ENCODE data around the gene HSF5.

The HSF5 gene

GRCh38 chr17:58436805-58437239, 51.4 kb downstream of the HSF5 start:
- H4K20me1 ChIP-seq (ENCODE audit: insufficient read depth, low read length): no peaks in the 10 kb centered on the region; the same call in 1 of the 2 replicates
- no peak for DNase-seq

GRCh38 chr17:58436245-58436644, 52.0 kb downstream of the HSF5 start:
- Histone ChIP-seq H3K36me3 (ENCODE audit: insufficient read depth, low read length) (no peaks in the 10 kb centered on the region), H3K79me2 (ENCODE audit: insufficient read depth, low read length) (no peaks in the 10 kb centered on the region), H3K4me1 (ENCODE audit: insufficient read depth, low read length) (no peaks in the 10 kb centered on the region), H3K9ac (ENCODE audit: low read depth, low read length) (no peak overlapping the region), H2AFZ (ENCODE audit: low read depth, low read length) (no peak overlapping the region), H3K4me3 (ENCODE audit: low read depth in 1 of 2, low read length in 2 of 2) (no peak overlapping the region), H3K9me3 (ENCODE audit: insufficient read depth, low read length, severe bottlenecking) (no peaks in the 10 kb centered on the region), H3K4me2 (ENCODE audit: insufficient read depth, low read length) (no peak overlapping the region), H3K27me3 (ENCODE audit: insufficient read depth, low read length, poor library complexity) (peaks cover 35% of the 10 kb centered on the region), H3K27ac (ENCODE audit: low read length) (no peak overlapping the region), H4K20me1 (ENCODE audit: insufficient read depth, low read length) (no peaks in the 10 kb centered on the region; the same call in 1 of the 2 replicates)
- TF ChIP-seq EZH2 (IDR thresholded peaks at IDR 0.05; ENCODE audit: borderline replicate concordance, low read depth, low read length, severe bottlenecking): no peak
- no peak for TF ChIP-seq CTCF (IDR thresholded peaks at IDR 0.05; ENCODE audit: borderline replicate concordance, extremely low read depth, low read length, poor library complexity, severe bottlenecking)
- no peak for DNase-seq
- no peak for ATAC-seq (ENCODE audit: insufficient read depth, low read depth)

More at GRCh38 chr17:58436805-58437239, 51.4 kb downstream of the HSF5 start:
- peaks cover 35% of the 10 kb centered on the region for H3K27me3 ChIP-seq (ENCODE audit: insufficient read depth, low read length, poor library complexity)
- no peak overlapping the region for H3K4me2 ChIP-seq (ENCODE audit: insufficient read depth, low read length)
- no peaks in the 10 kb centered on the region for H3K9me3 ChIP-seq (ENCODE audit: insufficient read depth, low read length, severe bottlenecking)
- H3K79me2 ChIP-seq (ENCODE audit: insufficient read depth, low read length): no peaks in the 10 kb centered on the region
- H2AFZ ChIP-seq (ENCODE audit: low read depth, low read length): no peak overlapping the region
- no peak overlapping the region for H3K4me3 ChIP-seq (ENCODE audit: low read depth in 1 of 2, low read length in 2 of 2)
- no peaks in the 10 kb centered on the region for H3K36me3 ChIP-seq (ENCODE audit: insufficient read depth, low read length)
- no peak overlapping the region for H3K9ac ChIP-seq (ENCODE audit: low read depth, low read length)
- no peak for ATAC-seq (ENCODE audit: insufficient read depth, low read depth)
- H3K4me1 ChIP-seq (ENCODE audit: insufficient read depth, low read length): no peaks in the 10 kb centered on the region
- H3K27ac ChIP-seq (ENCODE audit: low read length): no peak overlapping the region
- TF ChIP-seq CTCF (IDR thresholded peaks at IDR 0.05; ENCODE audit: borderline replicate concordance, extremely low read depth, low read length, poor library complexity, severe bottlenecking) (no peak), EZH2 (IDR thresholded peaks at IDR 0.05; ENCODE audit: borderline replicate concordance, low read depth, low read length, severe bottlenecking) (no peak)

- DNase-seq: no peak
- no peak for ATAC-seq (ENCODE audit: insufficient read depth, low read depth)
- no peak overlapping the region for H3K27ac ChIP-seq (ENCODE audit: low read length)
- H3K27me3 ChIP-seq (ENCODE audit: insufficient read depth, low read length, poor library complexity): peaks cover 22% of the 10 kb centered on the region
- H4K20me1 ChIP-seq (ENCODE audit: insufficient read depth, low read length): no peaks in the 10 kb centered on the region; the same call in 1 of the 2 replicates
- H3K9me3 ChIP-seq (ENCODE audit: insufficient read depth, low read length, severe bottlenecking): no peaks in the 10 kb centered on the region
- no peaks in the 10 kb centered on the region for H3K79me2 ChIP-seq (ENCODE audit: insufficient read depth, low read length)
- no peak overlapping the region for H2AFZ ChIP-seq (ENCODE audit: low read depth, low read length)
- no peak overlapping the region for H3K9ac ChIP-seq (ENCODE audit: low read depth, low read length)
- H3K36me3 ChIP-seq (ENCODE audit: insufficient read depth, low read length): no peaks in the 10 kb centered on the region
- no peak for TF ChIP-seq CTCF (IDR thresholded peaks at IDR 0.05; ENCODE audit: borderline replicate concordance, extremely low read depth, low read length, poor library complexity, severe bottlenecking)
- TF ChIP-seq EZH2 (IDR thresholded peaks at IDR 0.05; ENCODE audit: borderline replicate concordance, low read depth, low read length, severe bottlenecking): no peak
- H3K4me1 ChIP-seq (ENCODE audit: insufficient read depth, low read length): no peaks in the 10 kb centered on the region
- H3K4me2 ChIP-seq (ENCODE audit: insufficient read depth, low read length): no peak overlapping the region
- no peak overlapping the region for H3K4me3 ChIP-seq (ENCODE audit: low read depth in 1 of 2, low read length in 2 of 2)
Measured at GRCh38 chr17:58432806-58433573, 55.2 kb downstream of the HSF5 start.

Measured in DND-41 (cell line).